ENCODE data around the gene OR2L13. TPM values are rescaled to one million over a fixed set of nuclear protein-coding genes. Genes with fewer than 3 reads are reported as not detected.

Gene OR2L13
- total RNA-seq, 4 donors from 2014 or later, result not detected

DNA sequence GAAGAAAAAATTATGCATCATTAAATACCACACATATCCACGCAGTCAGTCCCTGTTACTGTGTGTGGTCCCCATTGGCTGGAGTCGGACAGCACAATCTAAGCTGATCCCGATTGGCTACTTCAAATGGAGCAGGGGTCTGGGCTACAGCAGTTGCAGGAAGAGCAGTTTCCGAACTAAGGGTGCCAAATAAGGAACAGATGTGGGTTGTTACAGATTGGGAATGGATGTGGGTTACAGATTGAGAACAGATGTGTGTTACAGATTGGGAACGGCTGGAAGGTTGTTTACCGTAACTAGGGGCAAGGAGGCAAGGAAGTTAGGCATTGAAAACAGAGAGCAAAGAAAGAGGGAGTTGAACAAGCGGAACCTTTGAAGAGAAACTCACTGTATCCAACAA, 19.9 kb downstream of the OR2L13 start:
- TF ChIP-seq POLR2A (IDR thresholded peaks at IDR 0.05) (no peak), CTCF (IDR thresholded peaks at IDR 0.05) (no peak)
- no peak for DNase-seq (ENCODE audit: low spot score in 2 of 2)
- intact Hi-C loops (cut with DNase I; ENCODE audit: low total_unique reads), result no loop called here
- WGBS, 2 donors, result 65 to 66% methylated on average over 7 of the region's 7 CpGs
- no peak overlapping the region for H3K4me3 ChIP-seq (ENCODE audit: low read depth, poor library complexity, severe bottlenecking)

GRCh38 chr1:248127653-248128052, 32.7 kb downstream of the OR2L13 start:
- H3K4me3 ChIP-seq (ENCODE audit: low read depth, poor library complexity, severe bottlenecking), result no peak overlapping the region
- no peak for DNase-seq (ENCODE audit: low spot score in 2 of 2)
- 80% methylated on average over 5 of the region's 5 CpGs for WGBS, 2 donors
- TF ChIP-seq POLR2A (IDR thresholded peaks at IDR 0.05) (no peak), CTCF (IDR thresholded peaks at IDR 0.05) (no peak)
- intact Hi-C loops (cut with DNase I; ENCODE audit: low total_unique reads), result no loop called here

GRCh38 chr1:248136811-248137210, 41.8 kb downstream of the OR2L13 start:
- intact Hi-C loops (cut with DNase I; ENCODE audit: low total_unique reads), result no loop called here
- H3K4me3 ChIP-seq (ENCODE audit: low read depth, poor library complexity, severe bottlenecking), result no peak overlapping the region
- no peak for DNase-seq (ENCODE audit: low spot score in 2 of 2)
- no peak for TF ChIP-seq POLR2A (IDR thresholded peaks at IDR 0.05)
- no peak for TF ChIP-seq CTCF (IDR thresholded peaks at IDR 0.05)
- 76 to 80% methylated on average over 21 of the region's 21 CpGs for WGBS, 2 donors

DNA sequence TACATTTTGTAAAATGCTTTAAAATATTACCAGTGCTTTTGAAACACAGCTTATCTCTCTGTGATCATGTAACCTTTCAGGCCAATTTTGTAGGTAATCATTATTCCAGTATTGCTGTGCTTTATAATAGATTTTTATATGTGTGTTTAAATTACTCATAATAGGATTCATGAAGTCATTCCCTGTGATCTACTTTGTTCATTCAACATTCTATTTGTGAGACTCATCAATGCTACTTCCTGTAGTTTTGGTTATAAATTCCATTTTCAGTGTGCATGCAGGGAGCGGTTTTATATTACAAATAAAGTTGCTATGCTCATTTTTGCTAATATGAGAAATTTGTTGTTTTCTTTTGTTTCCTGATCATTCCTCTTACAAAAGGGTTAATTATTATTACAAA, 45.9 kb downstream of the OR2L13 start:
- WGBS, 2 donors, result 65 to 70% methylated on average over 1 of the region's 1 CpG
- intact Hi-C loops (cut with DNase I; ENCODE audit: low total_unique reads), result no loop called here
- DNase-seq (ENCODE audit: low spot score in 2 of 2), result no peak
- no peak overlapping the region for H3K4me3 ChIP-seq (ENCODE audit: low read depth, poor library complexity, severe bottlenecking)
- TF ChIP-seq POLR2A (IDR thresholded peaks at IDR 0.05) (no peak), CTCF (IDR thresholded peaks at IDR 0.05) (no peak)

DNA sequence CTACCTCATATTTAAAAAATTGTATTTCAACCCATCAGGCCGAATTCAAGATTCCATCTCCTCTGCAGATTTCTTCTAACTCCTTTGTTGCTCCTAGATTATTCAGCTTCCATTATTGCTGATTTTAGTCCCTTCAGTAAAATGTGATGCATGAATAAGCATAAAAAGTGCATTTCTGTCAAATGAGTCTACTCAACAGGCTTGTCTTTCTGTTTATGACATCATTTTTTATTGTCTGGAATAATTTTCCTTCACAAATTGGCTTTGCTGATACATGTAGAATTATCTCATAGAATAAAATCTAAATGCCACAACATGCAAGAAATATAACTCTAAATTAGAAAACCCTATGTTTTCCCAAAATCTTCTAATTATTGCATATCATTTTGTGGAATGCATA, 48.3 kb downstream of the OR2L13 start:
- H3K4me3 ChIP-seq (ENCODE audit: low read depth, poor library complexity, severe bottlenecking), result no peak overlapping the region
- WGBS, 2 donors, result 42 to 50% methylated on average over 1 of the region's 1 CpG
- no peak for DNase-seq (ENCODE audit: low spot score in 2 of 2)
- TF ChIP-seq CTCF (IDR thresholded peaks at IDR 0.05), result no peak
- no peak for TF ChIP-seq POLR2A (IDR thresholded peaks at IDR 0.05)
- intact Hi-C loops (cut with DNase I; ENCODE audit: low total_unique reads), result no loop called here

GRCh38 chr1:248144513-248145198, 49.7 kb downstream of the OR2L13 start, which contains the start of gene OR2M5:
Gene OR2M5 (plus strand): TSS chr1:248145148. CDS start chr1:248145148, 0 bp downstream.
- TF ChIP-seq CTCF (IDR thresholded peaks at IDR 0.05) (no peak), POLR2A (IDR thresholded peaks at IDR 0.05) (no peak)
- whole genome bisulfite sequencing, 2 donors, result 87 to 89% methylated on average over 3 of the region's 3 CpGs
- DNase-seq (ENCODE audit: low spot score in 2 of 2), result no peak
- intact Hi-C loops (cut with DNase I; ENCODE audit: low total_unique reads), result no loop called here
- H3K4me3 ChIP-seq (ENCODE audit: low read depth, poor library complexity, severe bottlenecking), result no peak within 1 kb of the TSS
